Fibroblast of lung (primary cell): ENCODE measurements around the gene KMT5C. TPM values are rescaled to one million over a fixed set of nuclear protein-coding genes. Genes with fewer than 3 reads are reported as not detected.
A peak's percentile ranks its signal among the peaks of the same experiment; 100 is the strongest.

Source experiments
- DNase-seq, 2 donors: peaks; one replicate each; pipeline versions ENCODE4 v3.0.0 to v3.0.0-alpha.2; 2010; ENCODE audit warnings: low read depth in 2 of 2
- H2AFZ ChIP-seq: 2 replicates; pipeline ENCODE4 v1.5.1; 2012; ENCODE audit warnings: low read length, control low read depth, inconsistent platforms
- H3K27ac ChIP-seq: 2 replicates; pipeline ENCODE4 v1.5.1; 2011; ENCODE audit warnings: low read length, control low read depth; ENCODE audit not compliant: insufficient read depth
- H3K27me3 ChIP-seq: 2 replicates; pipeline ENCODE4 v1.5.1; 2011; ENCODE audit warnings: mild to moderate bottlenecking, low read length; ENCODE audit not compliant: control insufficient read depth, insufficient read depth
- H3K36me3 ChIP-seq: 2 replicates; pipeline ENCODE4 v1.5.1; 2011; ENCODE audit warnings: low read length; ENCODE audit not compliant: control insufficient read depth, insufficient read depth
- H3K4me1 ChIP-seq: 2 replicates; pipeline ENCODE4 v1.5.1; 2011; ENCODE audit warnings: low read length; ENCODE audit not compliant: control insufficient read depth, insufficient read depth; ENCODE audit errors: extremely low read depth
- H3K4me2 ChIP-seq: 2 replicates; pipeline ENCODE4 v1.5.1; 2011; ENCODE audit warnings: low read length, control low read depth; ENCODE audit not compliant: insufficient read depth; ENCODE audit errors: extremely low read depth
- H3K4me3 ChIP-seq, 4 experiments: fragments of 200-600 bp in 1 of 4; sonication (generic) in 1 of 4; replicated peaks in 1 of 4; 2 replicates each; pipeline ENCODE4 v1.5.1; 2011 to 2016; ENCODE audit warnings: low read length in 4 of 4, low read depth in 3 of 4, mild to moderate bottlenecking in 3 of 4, control low read depth in 2 of 4, inconsistent platforms in 1 of 4, mixed read lengths in 1 of 4; ENCODE audit not compliant: insufficient read depth in 1 of 4; ENCODE audit errors: control extremely low read depth in 1 of 4
- H3K79me2 ChIP-seq: 2 replicates; pipeline ENCODE4 v1.5.1; 2012; ENCODE audit warnings: mild to moderate bottlenecking, low read length, inconsistent platforms; ENCODE audit not compliant: control insufficient read depth, insufficient read depth
- H3K9ac ChIP-seq: 2 replicates; pipeline ENCODE4 v1.5.1; 2011; ENCODE audit warnings: mild to moderate bottlenecking, low read length, control low read depth; ENCODE audit not compliant: insufficient read depth
- H3K9me3 ChIP-seq: 2 replicates; pipeline ENCODE4 v1.5.1; 2012; ENCODE audit warnings: low read depth, low read length; ENCODE audit not compliant: control insufficient read depth, insufficient read depth
- H4K20me1 ChIP-seq: 2 replicates; pipeline ENCODE4 v1.5.1; 2011; ENCODE audit warnings: low read length; ENCODE audit not compliant: control insufficient read depth, insufficient read depth; ENCODE audit errors: extremely low read depth
- CTCF ChIP-seq, 2 donors: IDR thresholded peaks in 1 of 2; conservative IDR thresholded peaks in 1 of 2; 1 replicate in 1 of 2; 2 replicates in 1 of 2; pipeline ENCODE4 v1.5.1; 2011 to 2012; ENCODE audit warnings: low read length in 2 of 2, control low read depth in 1 of 2, inconsistent platforms in 1 of 2, low read depth in 1 of 2, mild to moderate bottlenecking in 1 of 2
- EZH2 ChIP-seq: IDR thresholded peaks from 2 replicates; pipeline ENCODE4 v1.5.1; 2012; ENCODE audit warnings: low read length, control low read depth, mild to moderate bottlenecking; ENCODE audit errors: missing control alignments
- polyA plus RNA-seq, 2 donors: library from polyadenylated mRNA; depleted of rRNA in 1 of 2; stranded (reverse) in 1 of 2; unstranded in 1 of 2; fragments of >200 nt; gene quantifications; 2 replicates each; pipeline ENCODE4 v1.2.1, GENCODE V29; 2011 to 2012; ENCODE audit warnings: missing spikeins in 1 of 2
- total RNA-seq: library from RNA; depleted of rRNA; stranded (reverse); fragments of >200 nt; gene quantifications from 2 replicates; pipeline ENCODE4 v1.2.1, GENCODE V29; 2014

The KMT5C gene
- total and polyA plus RNA-seq, 2 donors (not counting 1 experiment from before 2014, with no cell fraction given), result 2.5 to 4.1 TPM

DNA sequence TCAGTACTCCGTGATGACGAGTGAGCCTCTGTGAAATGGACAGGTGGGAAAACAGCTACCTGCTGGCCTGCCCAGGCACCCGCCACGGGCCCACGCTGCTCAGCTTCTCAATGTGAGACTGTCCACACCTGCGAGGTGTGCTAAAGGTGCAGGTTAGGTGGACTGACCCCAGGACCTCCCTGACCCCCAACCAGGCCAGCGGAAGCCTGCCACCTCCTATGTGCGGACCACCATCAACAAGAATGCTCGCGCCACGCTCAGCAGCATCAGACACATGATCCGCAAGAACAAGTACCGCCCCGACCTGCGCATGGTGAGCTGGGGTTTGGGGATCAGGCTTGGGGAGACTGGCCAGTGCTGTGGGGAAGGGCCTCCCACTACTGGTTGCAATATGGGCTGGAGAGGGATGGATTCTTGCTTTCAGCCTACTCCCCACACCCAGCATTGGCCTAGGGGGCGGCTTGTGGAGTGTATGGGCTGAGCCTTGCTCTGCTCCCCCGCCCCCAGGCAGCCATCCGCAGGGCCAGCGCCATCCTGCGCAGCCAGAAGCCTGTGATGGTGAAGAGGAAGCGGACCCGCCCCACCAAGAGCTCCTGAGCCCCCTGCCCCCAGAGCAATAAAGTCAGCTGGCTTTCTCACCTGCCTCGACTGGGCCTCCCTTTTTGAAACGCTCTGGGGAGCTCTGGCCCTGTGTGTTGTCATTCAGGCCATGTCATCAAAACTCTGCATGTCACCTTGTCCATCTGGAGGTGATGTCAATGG lies 48.2 kb downstream of the KMT5C start:
- Histone ChIP-seq H3K27ac (no peak overlapping the region), H3K4me2 (peak overlapping the region; percentile 94), H3K4me3 (peak overlapping the region; percentile 50 to 98 (median 88)), H3K4me1 (peaks cover 22% of the 10 kb centered on the region), H3K27me3 (no peaks in the 10 kb centered on the region), H3K36me3 (peaks cover 29% of the 10 kb centered on the region), H2AFZ (no peak overlapping the region), H3K9me3 (no peaks in the 10 kb centered on the region), H3K9ac (no peak overlapping the region), H3K79me2 (peaks cover 46% of the 10 kb centered on the region), H4K20me1 (peaks cover 3% of the 10 kb centered on the region)
- DNase-seq, result no peak
- TF ChIP-seq EZH2, result no peak
- no peak for TF ChIP-seq CTCF (conservative IDR thresholded peaks at IDR 0.05 in 1 of 2, IDR thresholded peaks at IDR 0.05 in 1 of 2; ENCODE audit: low read depth in 1 of 2, low read length in 2 of 2)

DNA sequence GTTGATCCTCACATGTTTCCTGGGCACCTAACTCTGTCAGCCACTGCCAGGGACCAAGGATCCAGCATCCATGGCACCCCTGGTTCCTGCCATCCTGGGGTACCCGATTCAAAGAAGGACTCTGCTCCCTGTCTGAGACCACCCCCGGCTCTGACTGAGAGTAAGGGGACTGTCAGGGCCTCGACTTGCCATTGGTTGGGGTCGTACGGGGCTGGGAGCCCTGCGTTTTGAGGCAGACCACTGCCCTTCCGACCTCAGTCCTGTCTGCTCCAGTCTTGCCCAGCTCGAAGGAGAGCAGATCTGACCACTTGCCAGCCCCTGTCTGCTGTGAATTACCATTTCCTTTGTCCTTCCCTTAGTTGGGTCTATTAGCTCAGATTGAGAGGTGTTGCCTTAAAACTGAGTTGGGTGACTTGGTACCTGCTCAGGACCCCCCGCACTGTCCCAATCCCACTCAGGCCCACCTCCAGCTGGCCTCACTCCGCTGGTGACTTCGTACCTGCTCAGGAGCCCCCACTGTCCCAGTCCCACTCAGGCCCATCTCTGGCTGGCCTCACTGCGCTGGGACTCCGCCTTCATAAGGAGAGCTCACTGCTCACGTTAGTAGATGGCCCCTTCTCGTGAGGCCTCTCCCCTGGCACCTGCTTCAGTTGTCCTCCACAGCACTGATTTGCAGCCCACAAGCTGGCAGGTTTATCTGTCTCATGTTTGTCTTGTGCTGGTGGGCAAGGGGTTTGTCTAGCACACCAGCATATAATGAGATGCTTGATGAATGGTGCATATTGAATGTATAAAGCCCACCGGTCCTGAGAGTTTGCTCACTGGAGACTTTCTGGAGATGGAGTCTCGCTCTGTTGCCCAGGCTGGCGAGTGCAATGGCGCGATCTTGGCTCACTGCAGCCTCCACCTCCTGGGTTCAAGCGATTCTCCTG lies 50.0 kb downstream of the KMT5C start:
- Histone ChIP-seq H3K9me3 (no peaks in the 10 kb centered on the region), H4K20me1 (peaks cover 3% of the 10 kb centered on the region), H3K79me2 (peaks cover 46% of the 10 kb centered on the region), H3K27ac (peak overlapping the region; percentile 28), H3K4me3 (no peak overlapping the region), H3K4me2 (peak overlapping the region; percentile 44), H3K9ac (no peak overlapping the region), H3K36me3 (peaks cover 29% of the 10 kb centered on the region), H3K27me3 (no peaks in the 10 kb centered on the region), H3K4me1 (peaks cover 21% of the 10 kb centered on the region), H2AFZ (no peak overlapping the region)
- TF ChIP-seq CTCF (conservative IDR thresholded peaks at IDR 0.05 in 1 of 2, IDR thresholded peaks at IDR 0.05 in 1 of 2; ENCODE audit: low read depth in 1 of 2, low read length in 2 of 2) (no peak), EZH2 (no peak)
- DNase-seq, result no peak

DNA sequence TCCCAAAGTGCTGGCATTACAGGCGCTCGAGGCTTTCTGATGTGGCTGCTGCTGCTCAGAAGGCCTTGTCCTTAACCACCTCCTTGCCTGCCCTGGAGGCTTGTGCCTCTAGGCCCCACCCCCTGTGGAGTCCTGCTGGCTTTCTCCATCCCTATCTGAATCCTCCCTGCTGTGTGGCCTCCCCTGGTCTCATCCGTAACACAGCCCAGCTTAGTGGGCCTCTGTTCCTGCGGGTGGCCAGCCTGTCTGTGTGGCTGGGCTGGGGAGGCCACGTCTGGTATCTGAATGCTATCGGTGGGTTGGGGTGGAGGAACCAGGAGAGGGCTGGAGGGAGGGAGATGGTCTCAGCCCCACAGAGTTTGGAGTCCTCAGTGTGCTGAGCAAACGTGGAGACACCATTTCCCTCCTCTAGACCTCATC lies 50.8 kb downstream of the KMT5C start:
- no peak overlapping the region for H2AFZ ChIP-seq
- no peaks in the 10 kb centered on the region for H3K27me3 ChIP-seq
- peaks cover 3% of the 10 kb centered on the region for H4K20me1 ChIP-seq
- H3K36me3 ChIP-seq, result peaks cover 29% of the 10 kb centered on the region
- H3K4me1 ChIP-seq, result peaks cover 18% of the 10 kb centered on the region
- no peak overlapping the region for H3K4me2 ChIP-seq
- H3K4me3 ChIP-seq, result no peak overlapping the region
- no peaks in the 10 kb centered on the region for H3K9me3 ChIP-seq
- DNase-seq, result no peak
- peaks cover 46% of the 10 kb centered on the region for H3K79me2 ChIP-seq
- TF ChIP-seq CTCF (conservative IDR thresholded peaks at IDR 0.05 in 1 of 2, IDR thresholded peaks at IDR 0.05 in 1 of 2; ENCODE audit: low read depth in 1 of 2, low read length in 2 of 2) (no peak), EZH2 (no peak)
- H3K9ac ChIP-seq, result no peak overlapping the region
- H3K27ac ChIP-seq, result no peak overlapping the region
